RCC 7860 (cell line): Measurements from ENCODE around the gene COMP.
"Not testable (repeated sequence)": the region's sequence is repeated elsewhere in the genome, so short reads cannot be mapped to it uniquely, and the experiment has no call there.

ENCODE experiments used
- DNase-seq: peaks from one replicate; pipeline ENCODE4 v3.0.0-alpha.2; 2015; ENCODE audit warnings: low spot score
- FAIRE-seq: peaks from 2 replicates; lab custom pipeline; 2012; peaks lifted over from hg19 to GRCh38; lab: Jason Lieb, UNC

Gene COMP

GRCh38 chr19:18749362-18750231 lies 41.5 kb downstream of the COMP start:
- DNase-seq, result no peak
- no peak for FAIRE-seq

- no peak for DNase-seq
- FAIRE-seq, result no peak
These were observed 44.4 kb downstream of the COMP start for GRCh38 chr19:18746401-18747325.

GRCh38 chr19:18745931-18746330 lies 45.2 kb downstream of the COMP start:
- FAIRE-seq (no peak), DNase-seq (no peak)

GRCh38 chr19:18745012-18745735 lies 45.9 kb downstream of the COMP start:
- no peak for FAIRE-seq
- no peak for DNase-seq

- FAIRE-seq, result no peak
These were observed 47.2 kb downstream of the COMP start for GRCh38 chr19:18743784-18744418.

GRCh38 chr19:18742838-18743783 lies 48.0 kb downstream of the COMP start:
- FAIRE-seq (no peak), DNase-seq (no peak)

More at GRCh38 chr19:18743784-18744418, 47.2 kb downstream of the COMP start:
- no peak for DNase-seq

GRCh38 chr19:18742324-18742723 lies 48.8 kb downstream of the COMP start:
- DNase-seq, result no peak
- no peak for FAIRE-seq

GRCh38 chr19:18741124-18742121 lies 49.7 kb downstream of the COMP start:
- no peak for DNase-seq
- no peak for FAIRE-seq

- DNase-seq (no peak), FAIRE-seq (no peak)
These were observed 52.0 kb downstream of the COMP start for GRCh38 chr19:18738961-18739690.

GRCh38 chr19:18737954-18738351 lies 53.2 kb downstream of the COMP start:
- peak; percentile 15 for FAIRE-seq
- peak; percentile 30 for DNase-seq

- DNase-seq, result no peak
- no peak for FAIRE-seq
These were observed 53.7 kb downstream of the COMP start for GRCh38 chr19:18737337-18737953.

- FAIRE-seq, result no peak
- DNase-seq, result no peak
These were observed 54.4 kb downstream of the COMP start for GRCh38 chr19:18736415-18737336.

- FAIRE-seq, result no peak
- DNase-seq, result no peak
These were observed 55.4 kb downstream of the COMP start for GRCh38 chr19:18735752-18736151.

GRCh38 chr19:18735324-18735723 lies 55.8 kb downstream of the COMP start:
- no peak for DNase-seq
- FAIRE-seq, result no peak

GRCh38 chr19:18733762-18734332 lies 57.3 kb downstream of the COMP start:
- FAIRE-seq, DNase-seq: not testable (repeated sequence)

GRCh38 chr19:18733196-18733647 lies 57.9 kb downstream of the COMP start:
- FAIRE-seq (no peak), DNase-seq (no peak)
